PC-9 (cell line): ENCODE data around the gene ARHGDIG. TPM values are rescaled to one million over a fixed set of nuclear protein-coding genes. Genes with fewer than 3 reads are reported as not detected.

ENCODE experiments used
- BruUV-seq: library from RNA; stranded (reverse); fragments of 400-500 nt; replicated peaks from 2 replicates; lab custom pipeline; 2021; lab: Mats Ljungman, UMichigan
- CTCF ChIA-PET: fragments of 300-600 bp; sonication (Branson Sonifier 250); formaldehyde crosslinking; loops from one replicate; lab custom pipeline; 2022; ENCODE audit warnings: antibody characterized with exemption; lab: Charles Lee
- POLR2A ChIA-PET: fragments of 300-600 bp; sonication (Branson Sonifier 250); formaldehyde crosslinking; loops from one replicate; lab custom pipeline; 2022; ENCODE audit warnings: antibody characterized with exemption; ENCODE audit not compliant: unreplicated experiment; lab: Charles Lee
- DNase-seq, 2 experiments: peaks; one replicate each; pipeline versions ENCODE4 v3.0.0 to v3.0.0-alpha.2; 2015 to 2022; ENCODE audit warnings: mixed read lengths in 1 of 2
- H2AFZ ChIP-seq: fragments of 200-600 bp; sonication (generic); 2 replicates; pipeline ENCODE4 v1.8.1; 2017; ENCODE audit warnings: antibody characterized with exemption
- H3F3A ChIP-seq: fragments of 200-600 bp; sonication (generic); 2 replicates; pipeline ENCODE4 v1.8.1; 2017; ENCODE audit warnings: antibody characterized with exemption, mild to moderate bottlenecking, low read depth; ENCODE audit not compliant: insufficient read depth
- H3K27ac ChIP-seq: fragments of 200-600 bp; sonication (generic); 2 replicates; pipeline ENCODE4 v1.6.1; 2016; ENCODE audit warnings: mixed run types
- H3K27me3 ChIP-seq: fragments of 200-600 bp; sonication (generic); 2 replicates; pipeline ENCODE4 v1.6.1; 2016; ENCODE audit warnings: low read depth, mixed run types; ENCODE audit not compliant: insufficient read depth
- H3K36me3 ChIP-seq: fragments of 200-600 bp; sonication (generic); 2 replicates; pipeline ENCODE4 v1.6.1; 2016; ENCODE audit warnings: low read depth, mixed run types
- H3K4me1 ChIP-seq: fragments of 200-600 bp; sonication (generic); replicated peaks from 2 replicates; pipeline ENCODE4 v1.6.1; 2016; ENCODE audit warnings: mixed run types; ENCODE audit not compliant: insufficient read depth
- H3K4me2 ChIP-seq: fragments of 200-600 bp; sonication (generic); 2 replicates; pipeline ENCODE4 v1.6.1; 2017; ENCODE audit warnings: mixed run types
- H3K4me3 ChIP-seq: fragments of 200-600 bp; sonication (generic); 2 replicates; pipeline ENCODE4 v1.6.1; 2016; ENCODE audit warnings: mixed run types
- H3K79me2 ChIP-seq: fragments of 200-600 bp; sonication (generic); 2 replicates; pipeline ENCODE4 v1.6.1; 2017; ENCODE audit warnings: low read depth, mixed run types
- H3K9me2 ChIP-seq: fragments of 200-600 bp; sonication (generic); 2 replicates; pipeline ENCODE4 v1.8.1; 2017; ENCODE audit warnings: mild to moderate bottlenecking; ENCODE audit not compliant: insufficient read depth
- H3K9me3 ChIP-seq: fragments of 200-600 bp; sonication (generic); 2 replicates; pipeline ENCODE4 v1.8.1; 2016; ENCODE audit warnings: low read depth; ENCODE audit not compliant: insufficient read depth
- H4K20me1 ChIP-seq: fragments of 200-600 bp; sonication (generic); 2 replicates; pipeline ENCODE4 v1.8.1; 2017; ENCODE audit not compliant: insufficient read depth
- EZH2 ChIP-seq: fragments of 200-600 bp; sonication (generic); IDR thresholded peaks from 2 replicates; pipeline ENCODE4 v1.8.0; 2017; ENCODE audit warnings: antibody characterized with exemption, low read depth
- intact Hi-C: fragments of 100-400 bp; cut with micrococcal nuclease; formaldehyde crosslinking; loops from one replicate; pipeline ENCODE4 v1.10.0; 2022; ENCODE audit not compliant: unreplicated experiment
- total RNA-seq: library from RNA; stranded (reverse); gene quantifications from 2 replicates; pipeline ENCODE4 v1.2.3, GENCODE V29; 2021
- TF ChIP-seq, protein P1 (sequence below): fragments of 200-600 bp; sonication (generic); conservative IDR thresholded peaks from 2 replicates; pipeline ENCODE4 v1.6.1; 2017; ENCODE audit warnings: mixed run types, antibody characterized with exemption, mild to moderate bottlenecking, moderate library complexity

The ARHGDIG gene
- total RNA-seq, 1 experiment from 2014 or later = not detected

DNA sequence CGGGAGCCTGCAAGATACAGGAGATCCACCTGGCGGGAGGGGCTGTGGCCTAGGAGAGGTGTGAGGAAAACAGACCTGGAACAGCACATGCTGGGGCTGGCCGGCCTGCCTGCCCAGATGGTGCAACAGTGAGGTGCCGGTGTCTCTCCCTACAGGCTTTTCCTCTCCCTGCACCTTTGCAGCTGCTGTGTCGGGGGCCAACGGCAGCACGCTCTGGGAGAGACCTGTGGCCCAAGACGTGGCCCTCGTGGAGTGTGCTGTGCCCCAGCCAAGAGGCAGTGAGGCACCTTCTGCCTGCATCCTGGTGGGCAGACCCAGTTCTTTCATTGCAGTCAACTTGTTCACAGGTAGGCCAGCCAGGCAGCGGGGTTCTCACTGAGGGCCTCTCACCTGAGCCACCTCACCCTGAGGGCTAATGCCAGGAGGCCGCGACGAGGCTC, 20.6 kb upstream of the ARHGDIG start:
- no peak for DNase-seq
- Histone ChIP-seq H3F3A (no peaks in the 10 kb centered on the region), H2AFZ (no peak overlapping the region), H3K4me2 (no peak overlapping the region), H3K79me2 (no peaks in the 10 kb centered on the region), H3K4me1 (no peaks in the 10 kb centered on the region), H3K36me3 (no peaks in the 10 kb centered on the region), H3K27ac (no peak overlapping the region), H3K9me2 (no peaks in the 10 kb centered on the region), H3K9me3 (no peaks in the 10 kb centered on the region), H4K20me1 (no peaks in the 10 kb centered on the region), H3K27me3 (no peaks in the 10 kb centered on the region), H3K4me3 (no peak overlapping the region)
- ChIA-PET CTCF (no interaction called here), POLR2A (no interaction called here)
- BruUV-seq = no TSS peak
- TF ChIP-seq EZH2 = no peak
- TF ChIP-seq, protein P1, sequence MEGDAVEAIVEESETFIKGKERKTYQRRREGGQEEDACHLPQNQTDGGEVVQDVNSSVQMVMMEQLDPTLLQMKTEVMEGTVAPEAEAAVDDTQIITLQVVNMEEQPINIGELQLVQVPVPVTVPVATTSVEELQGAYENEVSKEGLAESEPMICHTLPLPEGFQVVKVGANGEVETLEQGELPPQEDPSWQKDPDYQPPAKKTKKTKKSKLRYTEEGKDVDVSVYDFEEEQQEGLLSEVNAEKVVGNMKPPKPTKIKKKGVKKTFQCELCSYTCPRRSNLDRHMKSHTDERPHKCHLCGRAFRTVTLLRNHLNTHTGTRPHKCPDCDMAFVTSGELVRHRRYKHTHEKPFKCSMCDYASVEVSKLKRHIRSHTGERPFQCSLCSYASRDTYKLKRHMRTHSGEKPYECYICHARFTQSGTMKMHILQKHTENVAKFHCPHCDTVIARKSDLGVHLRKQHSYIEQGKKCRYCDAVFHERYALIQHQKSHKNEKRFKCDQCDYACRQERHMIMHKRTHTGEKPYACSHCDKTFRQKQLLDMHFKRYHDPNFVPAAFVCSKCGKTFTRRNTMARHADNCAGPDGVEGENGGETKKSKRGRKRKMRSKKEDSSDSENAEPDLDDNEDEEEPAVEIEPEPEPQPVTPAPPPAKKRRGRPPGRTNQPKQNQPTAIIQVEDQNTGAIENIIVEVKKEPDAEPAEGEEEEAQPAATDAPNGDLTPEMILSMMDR = no peak
- intact Hi-C loops = no loop called here

DNA sequence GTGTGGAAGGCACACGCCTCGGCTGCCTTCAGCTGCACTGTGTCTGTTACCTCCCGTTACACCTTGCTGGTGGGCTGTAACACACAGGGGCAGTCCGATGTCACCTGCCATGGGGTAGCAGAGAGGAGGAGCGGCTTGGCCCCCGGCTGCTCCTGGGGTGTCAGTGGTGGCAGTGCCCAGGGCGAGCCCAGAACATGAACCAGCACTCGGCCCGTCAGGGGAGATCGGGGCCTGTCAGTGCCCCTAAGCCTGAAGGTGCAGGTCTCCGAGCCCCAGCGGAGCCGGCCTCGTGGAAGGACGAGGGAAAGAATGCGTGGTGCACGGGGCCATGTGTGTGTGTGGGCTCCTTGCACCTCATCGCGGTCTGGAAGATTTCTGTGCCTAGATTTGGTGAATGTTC, 20.1 kb upstream of the ARHGDIG start:
- H3K27me3 ChIP-seq = no peaks in the 10 kb centered on the region
- ChIA-PET CTCF (no interaction called here), POLR2A (no interaction called here)
- H3K36me3 ChIP-seq = no peaks in the 10 kb centered on the region
- H3K79me2 ChIP-seq = no peaks in the 10 kb centered on the region
- no peak for TF ChIP-seq EZH2
- H3K9me3 ChIP-seq = no peaks in the 10 kb centered on the region
- no TSS peak for BruUV-seq
- no peaks in the 10 kb centered on the region for H3F3A ChIP-seq
- H3K27ac ChIP-seq = no peak overlapping the region
- no peak overlapping the region for H2AFZ ChIP-seq
- no peak for DNase-seq
- no peaks in the 10 kb centered on the region for H3K4me1 ChIP-seq
- no peaks in the 10 kb centered on the region for H3K9me2 ChIP-seq
- H3K4me3 ChIP-seq = no peak overlapping the region
- no peaks in the 10 kb centered on the region for H4K20me1 ChIP-seq
- intact Hi-C loops = no loop called here
- H3K4me2 ChIP-seq = no peak overlapping the region

DNA sequence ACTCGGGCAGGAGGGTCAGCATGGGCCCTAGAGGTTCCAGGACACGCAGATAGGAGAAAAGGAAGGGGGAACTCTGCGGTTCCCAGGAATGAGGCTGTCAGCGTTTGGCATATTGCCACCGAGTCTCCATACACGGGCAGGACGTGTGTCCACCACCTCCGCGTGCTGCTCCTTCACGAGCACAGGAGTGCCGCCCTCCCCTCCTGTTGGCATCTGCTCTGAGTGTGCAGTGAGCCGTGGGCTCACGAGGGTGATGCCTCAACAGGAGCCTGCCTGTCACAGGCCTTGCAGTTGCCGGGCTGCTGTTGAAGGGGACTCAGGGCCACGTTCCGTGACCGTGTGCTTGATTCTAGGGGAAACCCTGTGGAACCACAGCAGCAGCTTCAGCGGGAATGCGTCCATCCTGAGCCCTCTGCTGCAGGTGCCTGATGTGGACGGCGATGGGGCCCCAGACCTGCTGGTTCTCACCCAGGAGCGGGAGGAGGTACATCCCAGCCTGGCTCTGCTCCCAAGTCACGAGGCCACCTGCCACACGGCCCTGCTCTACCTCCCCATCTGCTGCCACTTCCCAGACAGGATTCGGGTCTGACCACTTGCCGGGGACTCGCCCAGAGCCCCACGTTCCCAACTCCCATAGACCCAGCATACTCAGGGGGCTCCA, 19.2 kb upstream of the ARHGDIG start:
- no peak for DNase-seq
- TF ChIP-seq EZH2 = no peak
- TF ChIP-seq, protein P1 = no peak
- no TSS peak for BruUV-seq
- no peaks in the 10 kb centered on the region for H3K4me1 ChIP-seq
- POLR2A ChIA-PET = no interaction called here
- no peak overlapping the region for H3K4me3 ChIP-seq
- CTCF ChIA-PET = no interaction called here
- no peak overlapping the region for H2AFZ ChIP-seq
- intact Hi-C loops = no loop called here
- H3K9me3 ChIP-seq = no peaks in the 10 kb centered on the region
- H3K9me2 ChIP-seq = no peaks in the 10 kb centered on the region
- H4K20me1 ChIP-seq = no peaks in the 10 kb centered on the region
- H3F3A ChIP-seq = no peaks in the 10 kb centered on the region
- H3K4me2 ChIP-seq = no peak overlapping the region
- H3K27me3 ChIP-seq = no peaks in the 10 kb centered on the region
- H3K79me2 ChIP-seq = no peaks in the 10 kb centered on the region
- no peak overlapping the region for H3K27ac ChIP-seq
- H3K36me3 ChIP-seq = no peaks in the 10 kb centered on the region
